Kidney (tissue), 14 donors: Measurements from ENCODE around the gene EDC3. TPM values are rescaled to one million over a fixed set of nuclear protein-coding genes. Genes with fewer than 3 reads are reported as not detected.

Experiments
- DNase-seq, 5 donors: peaks; one replicate each; pipeline ENCODE4 v3.0.0-alpha.2; 2013 to 2020
- FAIRE-seq: peaks from 2 replicates; lab custom pipeline; 2012; peaks lifted over from hg19 to GRCh38; lab: Jason Lieb, UNC
- H3K27ac ChIP-seq, 2 donors: one replicate each; pipeline ENCODE4 v1.7.0; 2013; ENCODE audit warnings: low read depth in 2 of 2, low read length in 2 of 2, inconsistent platforms in 1 of 2
- H3K27me3 ChIP-seq: one replicate; pipeline ENCODE4 v1.7.1; 2013; ENCODE audit warnings: low read length, inconsistent platforms; ENCODE audit not compliant: control insufficient read depth, insufficient read depth
- H3K36me3 ChIP-seq, 3 donors: one replicate each; pipeline versions ENCODE4 v1.7.0 to v1.7.1; 2013; ENCODE audit warnings: low read length in 3 of 3, control low read depth in 1 of 3, inconsistent platforms in 1 of 3; ENCODE audit not compliant: insufficient read depth in 3 of 3, control insufficient read depth in 2 of 3
- H3K4me1 ChIP-seq, 3 donors: one replicate each; pipeline versions ENCODE4 v1.7.0 to v1.7.1; 2013; ENCODE audit warnings: low read length in 3 of 3, inconsistent platforms in 1 of 3, low read depth in 1 of 3; ENCODE audit not compliant: control insufficient read depth in 2 of 3, insufficient read depth in 2 of 3
- H3K4me3 ChIP-seq, 3 donors: one replicate each; pipeline versions ENCODE4 v1.7.0 to v1.8.1; 2013; ENCODE audit warnings: low read length in 3 of 3, control low read depth in 1 of 3, inconsistent platforms in 1 of 3
- H3K9ac ChIP-seq, 3 donors: one replicate each; pipeline versions ENCODE4 v1.7.0 to v1.7.1; 2013; ENCODE audit warnings: low read length in 3 of 3, control low read depth in 1 of 3, inconsistent platforms in 1 of 3
- H3K9me3 ChIP-seq, 3 donors: one replicate each; pipeline versions ENCODE4 v1.7.0 to v1.7.1; 2013; ENCODE audit warnings: low read length in 3 of 3, control low read depth in 1 of 3, inconsistent platforms in 1 of 3; ENCODE audit not compliant: control insufficient read depth in 2 of 3, insufficient read depth in 1 of 3
- CTCF ChIP-seq: IDR thresholded peaks from 3 replicates; pipeline ENCODE4 v1.5.1; 2012; ENCODE audit warnings: mild to moderate bottlenecking, moderate library complexity, borderline replicate concordance; ENCODE audit not compliant: insufficient read depth; ENCODE audit errors: extremely low read depth
- intact Hi-C: fragments of 100-400 bp; cut with DNase I; formaldehyde crosslinking; loops from one replicate; pipeline ENCODE4 v1.11.1; 2022
- polyA plus RNA-seq: library from polyadenylated mRNA; stranded (reverse); fragments of 350-450 nt; fragmentation: Illumina TruSeq; extraction: RNeasy Lipid Tissue Mini Kit (QIAGEN cat#74804); gene quantifications from one replicate; pipeline ENCODE4 v1.2.3, GENCODE V29; 2014; ENCODE audit warnings: low read depth, low replicate concordance; ENCODE audit not compliant: insufficient read depth
- total RNA-seq: library from RNA; stranded (reverse); fragmentation: NEBNext Ultra II Directional; extraction: Animal tissue kit (Norgen Biotek cat#: 25700); gene quantifications from one replicate; pipeline ENCODE4 v1.2.1, GENCODE V29; 2021
- donor health status: control.
- donor health status: control.
- donor health status: control.
- donor health status: control.
- donor health status: control.
- donor health status: DM: yes; HTN: yes; CAD: no.
- donor health status: Normal renal cell carcinoma (clear cell type).

Gene EDC3
- total and polyA plus RNA-seq, 2 donors from 2014 or later = 11.5 to 27.7 TPM

DNA sequence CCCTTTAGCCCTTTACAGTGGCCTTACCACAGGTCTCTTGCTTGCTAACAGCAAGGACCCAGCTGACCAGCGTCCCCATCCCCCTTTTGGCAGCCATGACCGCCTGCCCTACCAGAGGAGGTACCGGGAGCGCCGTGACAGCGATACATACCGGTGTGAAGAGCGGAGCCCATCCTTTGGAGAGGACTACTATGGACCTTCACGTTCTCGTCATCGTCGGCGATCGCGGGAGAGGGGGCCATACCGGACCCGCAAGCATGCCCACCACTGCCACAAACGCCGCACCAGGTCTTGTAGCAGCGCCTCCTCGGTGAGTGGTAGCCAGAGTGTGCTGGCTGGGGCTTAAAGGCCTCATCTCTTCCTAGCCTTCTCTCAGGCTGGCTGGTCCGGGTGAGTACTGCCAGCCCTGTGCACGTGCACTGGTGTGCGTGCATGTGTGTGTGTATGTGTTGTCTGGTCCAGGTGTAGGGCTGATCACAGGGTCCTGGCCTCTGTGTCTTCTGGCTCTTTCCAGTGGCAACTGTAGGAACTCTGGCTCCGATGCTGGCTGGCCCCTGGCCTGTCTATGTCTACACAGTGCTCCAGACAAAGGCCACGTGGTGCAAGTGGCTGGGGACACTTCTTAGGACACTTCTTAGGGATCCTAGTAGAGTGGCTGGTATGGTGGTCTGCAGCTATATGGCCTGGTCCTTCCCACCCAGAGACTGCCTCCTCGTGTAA, 75.7 kb downstream of the EDC3 start:
- intact Hi-C loops = no loop called here
- no peaks in the 10 kb centered on the region for H3K9me3 ChIP-seq
- no peak overlapping the region for H3K27ac ChIP-seq
- DNase-seq (peak in 1 of 5 donors; percentile 67), FAIRE-seq (no peak)
- H3K27me3 ChIP-seq = no peaks in the 10 kb centered on the region
- no peak overlapping the region for H3K9ac ChIP-seq
- peaks cover 12 to 62% (median 51%) of the 10 kb centered on the region in 3 donors for H3K36me3 ChIP-seq
- no peak for TF ChIP-seq CTCF
- peaks cover 6 to 25% (median 18%) of the 10 kb centered on the region in 3 donors for H3K4me1 ChIP-seq
- no peak overlapping the region for H3K4me3 ChIP-seq

GRCh38 chr15:74618841-74619596, 76.8 kb downstream of the EDC3 start:
- intact Hi-C loops = no loop called here
- Histone ChIP-seq H3K4me3 (no peak overlapping the region), H3K9ac (no peak overlapping the region), H3K27me3 (no peaks in the 10 kb centered on the region), H3K9me3 (no peaks in the 10 kb centered on the region), H3K4me1 (peaks cover 6 to 25% (median 18%) of the 10 kb centered on the region in 3 donors), H3K27ac (no peak overlapping the region), H3K36me3 (peaks cover 9 to 52% (median 40%) of the 10 kb centered on the region in 3 donors)
- FAIRE-seq = no peak
- no peak for TF ChIP-seq CTCF
- DNase-seq = no peak

DNA sequence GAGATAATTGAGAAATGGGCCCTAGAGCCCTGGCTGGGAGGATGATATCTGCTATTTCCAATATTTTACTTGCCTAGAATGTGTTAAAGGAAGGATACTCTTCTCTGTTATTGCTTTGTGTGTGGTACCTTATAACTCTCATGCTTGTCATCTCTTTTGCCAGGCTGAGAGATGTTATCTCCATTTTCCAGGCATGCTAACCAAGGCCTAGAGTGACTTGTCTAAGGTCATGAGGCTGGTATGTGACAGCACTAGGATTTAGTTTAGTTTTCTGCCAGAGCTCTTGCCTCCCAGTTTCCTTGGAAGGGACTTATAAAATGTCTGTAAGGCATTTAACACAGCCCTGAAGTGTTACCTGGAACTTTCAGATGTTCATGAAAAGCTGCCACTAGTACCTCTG, 78.8 kb downstream of the EDC3 start:
- no peak for FAIRE-seq
- TF ChIP-seq CTCF = no peak
- Histone ChIP-seq H3K9ac (peak overlapping the region; percentile 67 to 99 (median 97)), H3K4me3 (peak overlapping the region; percentile 75 to 97 (median 83)), H3K27me3 (no peaks in the 10 kb centered on the region), H3K36me3 (peaks cover 3 to 32% (median 20%) of the 10 kb centered on the region in 3 donors), H3K4me1 (peaks cover 6 to 25% (median 18%) of the 10 kb centered on the region in 3 donors), H3K9me3 (no peaks in the 10 kb centered on the region), H3K27ac (peak overlapping the region in 1 of 2 donors; percentile 94)
- intact Hi-C loops = no loop called here
- no peak for DNase-seq
